DND-41 (cell line): Measurements from ENCODE around the gene CDO1.

Experiments used
- ATAC-seq: fragments of 200-7000 bp; cut with Tn5 transposase; 3 replicates; pipeline ENCODE4 v1.9.1; 2021; ENCODE audit warnings: low read depth; ENCODE audit not compliant: insufficient read depth
- DNase-seq: peaks from one replicate; pipeline ENCODE4 v3.0.0-alpha.2; 2020
- H2AFZ ChIP-seq: 2 replicates; pipeline ENCODE4 v1.6.0; 2012; ENCODE audit warnings: low read depth, low read length
- H3K27ac ChIP-seq: 2 replicates; pipeline ENCODE4 v1.5.1; 2012; ENCODE audit warnings: low read length, inconsistent platforms
- H3K27me3 ChIP-seq: fragments of 200-600 bp; sonication (generic); 2 replicates; pipeline ENCODE4 v1.6.0; 2012; ENCODE audit warnings: low read length, mild to moderate bottlenecking, inconsistent platforms; ENCODE audit not compliant: insufficient read depth, poor library complexity
- H3K36me3 ChIP-seq: 2 replicates; pipeline ENCODE4 v1.5.1; 2012; ENCODE audit warnings: low read length, inconsistent platforms; ENCODE audit not compliant: insufficient read depth
- H3K4me1 ChIP-seq: 2 replicates; pipeline ENCODE4 v1.5.1; 2012; ENCODE audit warnings: mild to moderate bottlenecking, low read length; ENCODE audit not compliant: insufficient read depth
- H3K4me2 ChIP-seq: 2 replicates; pipeline ENCODE4 v1.6.0; 2012; ENCODE audit warnings: mild to moderate bottlenecking, moderate library complexity, low read length, inconsistent platforms; ENCODE audit not compliant: insufficient read depth
- H3K4me3 ChIP-seq, 2 experiments: fragments of 200-600 bp in 1 of 2; shearing (Covaris generic) in 1 of 2; 2 replicates each; pipeline ENCODE4 v1.5.1; 2012 to 2016; ENCODE audit warnings: inconsistent platforms in 2 of 2, low read length in 2 of 2, mild to moderate bottlenecking in 2 of 2, low read depth in 1 of 2, moderate library complexity in 1 of 2
- H3K79me2 ChIP-seq: 2 replicates; pipeline ENCODE4 v1.6.0; 2012; ENCODE audit warnings: low read length, inconsistent platforms; ENCODE audit not compliant: insufficient read depth
- H3K9ac ChIP-seq: 2 replicates; pipeline ENCODE4 v1.6.0; 2012; ENCODE audit warnings: low read depth, mild to moderate bottlenecking, inconsistent platforms, low read length, moderate library complexity
- H3K9me3 ChIP-seq: 2 replicates; pipeline ENCODE4 v1.5.1; 2012; ENCODE audit warnings: low read length, moderate library complexity, mild to moderate bottlenecking, inconsistent platforms; ENCODE audit not compliant: insufficient read depth, severe bottlenecking
- H4K20me1 ChIP-seq: 2 replicates; pipeline ENCODE4 v1.6.0; 2012; ENCODE audit warnings: low read length; ENCODE audit not compliant: insufficient read depth
- CTCF ChIP-seq: IDR thresholded peaks from 2 replicates; pipeline ENCODE4 v1.5.1; 2012; ENCODE audit warnings: borderline replicate concordance, low read length, moderate library complexity, mild to moderate bottlenecking; ENCODE audit not compliant: poor library complexity, severe bottlenecking; ENCODE audit errors: extremely low read depth
- EZH2 ChIP-seq: IDR thresholded peaks from 3 replicates; pipeline ENCODE4 v1.6.1; 2012; ENCODE audit warnings: borderline replicate concordance, low read depth, mild to moderate bottlenecking, moderate library complexity, low read length, inconsistent platforms; ENCODE audit not compliant: severe bottlenecking

The CDO1 gene

GRCh38 chr5:115813719-115814118 is 2.7 kb downstream of the CDO1 start:
- DNase-seq, result peak; percentile 9
- no peaks in the 10 kb centered on the region for H3K4me1 ChIP-seq
- TF ChIP-seq CTCF (no peak), EZH2 (no peak)
- H3K27ac ChIP-seq, result no peak overlapping the region
- H3K27me3 ChIP-seq, result peaks cover 2% of the 10 kb centered on the region
- no peaks in the 10 kb centered on the region for H4K20me1 ChIP-seq
- H3K9me3 ChIP-seq, result no peaks in the 10 kb centered on the region
- no peak overlapping the region for H3K4me3 ChIP-seq
- no peaks in the 10 kb centered on the region for H3K79me2 ChIP-seq
- H2AFZ ChIP-seq, result no peak overlapping the region
- no peak overlapping the region for H3K4me2 ChIP-seq
- peak; percentile 61 for ATAC-seq
- H3K9ac ChIP-seq, result no peak overlapping the region
- H3K36me3 ChIP-seq, result no peaks in the 10 kb centered on the region

- no peak overlapping the region for H2AFZ ChIP-seq
- no peak overlapping the region for H3K27ac ChIP-seq
- H3K36me3 ChIP-seq, result no peaks in the 10 kb centered on the region
- H4K20me1 ChIP-seq, result no peaks in the 10 kb centered on the region
- H3K4me2 ChIP-seq, result no peak overlapping the region
- no peak for ATAC-seq
- H3K9ac ChIP-seq, result no peak overlapping the region
- no peak overlapping the region for H3K4me3 ChIP-seq
- peaks cover 2% of the 10 kb centered on the region for H3K27me3 ChIP-seq
- no peaks in the 10 kb centered on the region for H3K9me3 ChIP-seq
- no peaks in the 10 kb centered on the region for H3K79me2 ChIP-seq
- DNase-seq, result no peak
- no peak for TF ChIP-seq CTCF
- no peak for TF ChIP-seq EZH2
- peaks cover 2% of the 10 kb centered on the region for H3K4me1 ChIP-seq
These were observed 4.1 kb downstream of the CDO1 start for GRCh38 chr5:115812372-115812771.

- Histone ChIP-seq H3K4me2 (no peak overlapping the region), H3K4me1 (peaks cover 10% of the 10 kb centered on the region), H3K27me3 (peaks cover 2% of the 10 kb centered on the region), H3K27ac (no peak overlapping the region), H3K36me3 (no peaks in the 10 kb centered on the region), H3K4me3 (no peak overlapping the region), H3K79me2 (no peaks in the 10 kb centered on the region), H4K20me1 (no peaks in the 10 kb centered on the region), H3K9ac (no peak overlapping the region), H2AFZ (no peak overlapping the region), H3K9me3 (no peaks in the 10 kb centered on the region)
- TF ChIP-seq CTCF (no peak), EZH2 (no peak)
- DNase-seq, result no peak
- no peak for ATAC-seq
These were observed 5.1 kb downstream of the CDO1 start for GRCh38 chr5:115811406-115811805.

- Histone ChIP-seq H3K4me2 (no peak overlapping the region), H3K27ac (no peak overlapping the region)
These were observed 5.7 kb downstream of the CDO1 start for GRCh38 chr5:115810761-115811160.

More at GRCh38 chr5:115810761-115811160, 5.7 kb downstream of the CDO1 start:
- no peak for ATAC-seq
- Histone ChIP-seq H3K27me3 (peaks cover 2% of the 10 kb centered on the region), H3K36me3 (no peaks in the 10 kb centered on the region), H3K9me3 (no peaks in the 10 kb centered on the region), H3K79me2 (no peaks in the 10 kb centered on the region), H4K20me1 (no peaks in the 10 kb centered on the region), H3K4me1 (peaks cover 10% of the 10 kb centered on the region), H2AFZ (no peak overlapping the region), H3K4me3 (no peak overlapping the region), H3K9ac (no peak overlapping the region)
- no peak for DNase-seq
- TF ChIP-seq CTCF (no peak), EZH2 (no peak)
